CD4-positive, alpha-beta T cell treated with Interferon gamma for 1 hour (primary cell): ENCODE results near the gene KRT26.

Source experiments
- DNase-seq: peaks from one replicate; pipeline ENCODE4 v3.0.0-alpha.2; 2020

The KRT26 gene

DNA sequence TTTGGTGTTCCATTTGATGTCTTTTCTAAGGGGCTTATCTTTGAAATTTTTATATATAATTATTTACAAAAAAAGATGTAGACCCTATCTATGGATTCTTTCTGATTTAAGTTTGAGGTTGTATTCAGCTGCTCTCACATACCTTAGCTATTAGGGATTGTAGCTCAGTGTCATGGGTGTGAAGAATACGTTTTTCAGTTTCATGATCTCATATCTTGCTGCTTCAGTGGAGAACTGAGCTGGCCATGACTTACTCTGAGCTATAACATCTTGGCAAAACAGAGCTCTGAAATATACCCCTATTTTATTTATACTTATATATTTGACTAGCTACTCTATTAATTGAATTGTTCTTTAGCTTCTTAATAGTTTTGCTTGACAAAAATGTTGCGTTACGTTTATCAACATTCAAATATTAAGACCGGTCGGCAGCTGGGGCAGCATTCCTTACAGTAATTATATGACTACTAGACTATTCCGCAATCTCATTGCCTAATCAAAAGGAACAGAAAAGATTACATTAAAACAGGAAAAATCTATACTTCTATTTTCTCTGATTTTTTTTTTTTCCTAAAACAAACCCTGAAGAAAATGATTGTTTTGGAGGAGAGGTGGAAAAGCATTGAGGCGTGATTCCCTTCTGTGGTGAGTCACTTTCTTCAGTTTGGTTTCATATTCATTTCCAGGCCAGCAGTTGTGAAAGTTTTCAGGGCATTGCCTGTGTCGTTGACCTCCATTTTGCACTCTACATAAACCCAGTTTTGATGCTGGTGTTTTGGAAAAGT lies 44.4 kb downstream of the KRT26 start:
- no peak for DNase-seq

DNA sequence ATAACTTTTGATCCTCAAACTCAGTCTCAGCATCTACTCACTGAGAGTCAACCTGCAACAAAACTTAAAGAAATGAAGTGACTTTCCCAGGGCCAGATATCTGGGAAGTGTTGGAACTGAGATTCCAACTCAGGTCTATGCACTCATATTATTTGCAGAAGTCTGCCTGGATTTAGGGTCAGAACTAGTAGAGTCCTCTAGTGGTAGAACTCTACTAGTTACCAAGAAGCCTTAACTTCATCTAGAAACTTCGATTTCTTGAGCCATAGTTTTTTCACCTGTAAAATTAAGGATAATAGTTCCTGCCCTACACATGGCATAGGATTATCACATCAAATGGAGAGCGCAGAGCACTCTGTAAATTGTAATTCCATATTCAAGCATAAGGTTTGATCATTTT lies 45.1 kb downstream of the KRT26 start:
- no peak for DNase-seq

DNA sequence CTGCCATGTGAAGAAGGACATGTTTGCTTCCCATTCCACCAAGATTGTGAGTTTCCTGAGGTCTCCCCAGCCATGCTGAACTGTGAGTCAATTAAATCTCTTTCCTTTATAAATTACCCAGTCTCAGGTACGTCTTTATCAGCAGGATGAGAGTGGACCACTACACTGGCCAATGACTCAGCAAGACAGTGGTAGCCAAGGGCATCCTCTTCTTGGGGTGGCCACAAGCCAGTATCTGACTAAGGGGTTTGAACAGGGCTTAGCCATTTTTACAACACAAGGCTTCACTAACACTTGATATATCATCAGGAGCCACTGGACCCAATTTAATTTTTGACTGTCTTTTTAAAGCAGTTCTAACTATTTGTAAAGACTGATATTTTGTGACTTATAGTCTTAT lies 47.3 kb downstream of the KRT26 start:
- DNase-seq, result no peak

DNA sequence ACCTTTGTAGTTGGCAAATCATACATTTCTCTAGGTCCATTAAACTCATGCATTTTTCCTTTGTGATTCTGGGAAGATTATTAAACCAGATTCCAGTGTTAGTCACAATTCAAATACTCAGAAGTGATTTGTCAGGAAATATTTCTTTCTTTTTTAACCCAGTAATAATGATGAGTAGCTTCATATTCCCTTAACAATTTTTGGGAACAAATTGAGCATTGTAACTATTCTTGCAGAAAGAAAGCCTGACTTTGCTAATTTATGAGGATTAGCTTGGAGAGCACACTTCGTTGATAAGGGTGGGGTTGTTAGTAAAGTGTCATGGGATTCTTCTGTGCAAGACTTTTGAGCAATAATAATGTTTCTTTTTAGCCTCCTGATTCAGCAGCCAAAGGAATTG lies 49.8 kb downstream of the KRT26 start:
- no peak for DNase-seq

DNA sequence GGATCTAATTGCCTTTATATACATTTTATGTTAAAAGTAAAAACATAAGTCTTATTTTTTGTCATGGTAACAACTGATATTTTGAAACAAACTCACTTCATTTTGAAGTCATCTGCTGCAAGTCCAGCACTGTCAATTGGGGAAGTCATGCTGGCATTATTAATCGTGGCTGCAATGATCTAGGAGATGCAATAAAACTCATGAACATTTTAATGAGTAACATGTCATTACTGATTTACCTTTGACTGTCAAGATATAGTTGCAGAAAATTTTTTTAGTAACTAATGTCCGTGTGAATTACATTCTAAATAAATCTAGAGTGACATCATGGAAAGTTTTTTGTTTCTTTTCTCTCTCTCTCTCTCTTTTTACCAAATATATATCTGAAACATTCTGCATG lies 51.1 kb downstream of the KRT26 start:
- no peak for DNase-seq

DNA sequence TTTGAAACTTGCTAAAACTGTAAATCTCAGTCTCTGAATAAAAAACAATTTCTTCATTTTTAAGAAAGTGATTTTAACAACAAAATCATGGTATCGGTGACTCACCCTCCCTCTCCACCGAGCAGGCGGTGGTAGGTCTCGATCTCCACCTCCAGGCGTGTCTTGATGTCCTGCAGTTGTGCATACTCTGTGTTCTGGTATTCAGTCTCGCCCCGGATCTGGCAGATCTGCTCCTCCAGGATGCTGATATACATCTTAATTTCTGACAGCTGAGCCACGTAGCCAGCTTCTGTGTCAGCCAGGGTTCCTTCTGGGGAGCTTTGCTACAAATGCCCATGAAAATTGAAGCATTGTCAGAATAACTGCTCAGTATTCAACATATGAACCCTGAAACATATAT lies 53.1 kb downstream of the KRT26 start:
- DNase-seq, result no peak

DNA sequence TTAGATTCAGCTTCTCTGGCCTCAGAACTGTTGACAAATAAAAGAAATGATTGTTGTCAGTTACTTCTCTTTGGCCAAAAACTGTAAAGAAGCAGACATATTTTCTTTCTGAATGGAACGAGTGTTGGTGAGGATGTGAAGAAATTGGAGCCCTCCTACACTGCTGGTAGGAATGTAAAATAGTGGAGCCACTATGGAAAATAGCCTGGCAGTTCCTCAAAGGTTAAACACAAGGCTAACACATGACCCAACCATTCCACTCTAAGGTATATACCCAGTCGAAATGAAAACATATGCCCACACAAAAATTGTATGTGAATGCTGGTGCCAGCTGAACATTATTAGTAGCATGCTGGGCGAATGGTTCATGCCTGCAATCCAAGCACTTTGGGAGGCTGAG lies 54.2 kb downstream of the KRT26 start:
- DNase-seq, result no peak
